GM12892 (cell line): ENCODE data around the gene GBX1.
A peak's percentile ranks its signal among the peaks of the same experiment; 100 is the strongest.

Experiments used
- DNase-seq: peaks from one replicate; pipeline ENCODE4 v3.0.0; 2011; ENCODE audit not compliant: insufficient read length
- FAIRE-seq: peaks from 2 replicates; lab custom pipeline; 2011; peaks lifted over from hg19 to GRCh38; lab: Jason Lieb, UNC
- POLR2A ChIP-seq: IDR thresholded peaks from 2 replicates; pipeline ENCODE4 v1.6.1; 2011; ENCODE audit warnings: low read depth, low read length, control low read depth
- POLR2AphosphoS5 ChIP-seq: IDR thresholded peaks from 2 replicates; pipeline ENCODE4 v1.6.1; 2011; ENCODE audit warnings: low read depth, low read length, control low read depth
- TAF1 ChIP-seq: IDR thresholded peaks from 2 replicates; pipeline ENCODE4 v1.6.1; 2011; ENCODE audit warnings: low read depth, mild to moderate bottlenecking, control low read depth, low read length, borderline replicate concordance

The GBX1 gene

DNA sequence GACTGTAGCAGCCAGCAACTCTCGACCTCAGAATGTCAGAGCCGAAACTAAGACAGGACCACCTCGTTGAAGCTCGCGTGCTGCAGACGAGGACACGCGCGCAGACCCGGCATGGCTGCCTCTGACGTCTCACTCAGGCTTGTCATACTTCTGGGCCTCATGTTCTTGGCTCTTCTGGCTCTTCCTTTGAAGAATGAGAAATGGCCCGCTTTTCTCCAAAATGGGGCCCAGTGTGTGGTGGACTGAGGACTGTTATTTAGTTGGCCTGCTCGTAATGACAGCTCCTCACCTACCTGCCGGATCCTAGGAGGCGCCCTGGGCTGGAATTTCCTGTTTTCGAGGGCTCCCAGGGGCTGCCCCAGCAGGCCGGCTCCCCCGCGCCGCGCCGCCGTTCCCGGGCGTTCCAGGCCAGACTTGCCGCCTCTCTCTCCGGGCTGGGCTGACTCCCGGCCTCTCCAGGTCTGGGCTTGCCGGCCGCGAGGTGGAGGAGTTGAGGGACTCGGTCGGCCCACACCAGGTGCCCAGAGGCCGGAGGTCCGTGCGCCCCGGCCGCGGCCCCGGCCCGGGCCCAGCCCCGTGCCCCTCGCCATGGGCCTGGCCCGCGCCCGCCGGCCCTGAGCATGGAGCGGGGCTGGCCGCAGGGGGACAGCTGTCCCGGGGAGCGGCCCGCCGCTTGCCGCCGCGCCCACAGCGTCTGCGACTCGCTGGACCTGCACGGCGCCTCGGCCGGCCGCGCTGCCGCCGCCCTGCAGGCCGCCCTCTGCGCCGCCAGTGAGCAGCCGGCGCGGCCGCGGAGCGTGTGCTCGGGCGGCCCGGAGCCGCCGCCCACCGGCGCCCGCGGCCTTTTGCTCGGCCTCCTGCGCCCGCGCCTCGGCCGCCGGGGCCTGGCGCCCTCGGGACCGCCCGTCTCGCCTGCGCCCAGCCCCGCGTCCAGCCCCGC lies 53.1 kb downstream of the GBX1 start:
- no peak for DNase-seq
- no peak for FAIRE-seq
- TF ChIP-seq TAF1 = no peak
- no peak for TF ChIP-seq POLR2AphosphoS5
- no peak for TF ChIP-seq POLR2A

DNA sequence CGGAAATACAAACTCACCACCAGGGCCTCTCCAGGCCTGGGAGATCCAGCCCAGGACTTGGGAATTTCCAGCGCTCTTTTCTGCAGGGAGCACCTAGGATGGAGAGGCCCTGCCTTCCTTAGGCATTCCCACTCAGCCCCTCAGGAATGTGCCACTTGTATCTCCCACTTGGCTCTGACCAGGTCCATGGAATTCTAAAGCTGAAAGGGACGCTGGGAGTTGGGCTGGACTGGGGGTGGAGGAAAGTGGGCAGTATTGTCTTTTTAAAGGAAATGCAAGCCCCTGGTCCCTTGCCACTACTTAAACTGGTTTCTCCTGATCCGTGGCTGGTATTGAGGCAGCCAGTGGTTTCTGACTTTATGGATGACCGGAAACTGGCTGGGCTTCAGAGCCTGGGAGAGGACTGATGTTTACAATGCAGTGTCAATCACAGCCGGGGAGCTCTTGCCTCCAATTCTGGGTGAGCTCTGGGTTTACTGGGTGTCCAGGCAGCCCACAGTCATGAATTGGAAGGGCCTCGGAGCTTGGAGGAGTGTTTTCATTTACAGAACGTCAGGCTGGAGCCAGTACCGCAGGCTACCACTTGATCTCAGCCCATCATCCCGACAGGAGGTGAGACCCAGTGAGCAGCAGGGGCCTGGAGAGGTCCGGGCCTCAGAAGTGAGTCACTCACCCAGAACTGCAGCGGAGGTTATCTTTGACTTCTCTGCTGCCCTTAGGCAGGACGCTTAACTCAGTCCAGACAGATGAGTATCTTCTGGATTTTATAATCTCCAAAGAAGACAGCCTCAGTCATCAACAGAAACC lies 53.9 kb downstream of the GBX1 start:
- TF ChIP-seq TAF1 = no peak
- no peak for TF ChIP-seq POLR2AphosphoS5
- DNase-seq (no peak), FAIRE-seq (no peak)

DNA sequence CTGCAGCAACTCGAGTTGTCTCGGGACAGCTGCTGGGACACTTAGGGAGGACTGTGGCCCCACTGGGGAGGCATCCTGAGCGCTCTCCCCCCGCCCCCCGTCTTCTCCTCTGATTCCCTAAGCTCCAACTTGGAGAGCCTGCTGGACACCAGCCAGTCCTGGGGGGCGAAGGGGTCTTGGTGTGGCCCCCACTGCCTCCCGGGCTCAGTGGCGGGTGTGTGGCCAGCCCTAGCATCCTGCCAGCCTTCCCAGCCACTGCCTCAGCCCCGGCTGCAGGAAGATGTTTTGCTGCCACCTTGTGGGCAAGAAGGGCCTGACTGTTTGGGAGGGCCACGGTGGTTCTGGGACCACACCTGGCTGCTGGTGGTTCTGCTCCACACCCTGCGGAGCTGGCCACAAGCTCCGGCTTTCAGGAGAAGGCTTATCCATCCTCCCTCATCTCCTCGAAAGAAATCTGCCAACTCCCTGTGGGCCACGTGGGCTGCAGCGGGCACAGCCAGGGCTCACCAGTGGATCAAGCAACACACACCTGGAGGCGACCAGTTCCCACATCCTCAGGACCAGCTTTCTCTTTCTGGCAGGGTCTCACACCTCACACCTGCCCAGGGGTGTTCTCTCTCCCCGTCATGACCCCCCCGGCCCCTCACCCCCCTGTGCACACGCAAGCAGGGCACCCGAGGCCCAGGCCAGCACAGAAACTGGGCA lies 56.4 kb downstream of the GBX1 start:
- DNase-seq (peak; percentile 94), FAIRE-seq (peak; percentile 53)
- no peak for TF ChIP-seq POLR2A

GRCh38 chr7:151110236-151110940 lies 57.1 kb downstream of the GBX1 start:
- FAIRE-seq (no peak), DNase-seq (no peak)
- TF ChIP-seq POLR2AphosphoS5 (no peak), POLR2A (no peak), TAF1 (no peak)

GRCh38 chr7:151109094-151110048 lies 58.1 kb downstream of the GBX1 start:
- FAIRE-seq (no peak), DNase-seq (no peak)
- TF ChIP-seq POLR2AphosphoS5 = no peak
- no peak for TF ChIP-seq TAF1
- TF ChIP-seq POLR2A = no peak

- TF ChIP-seq POLR2A = no peak
- TF ChIP-seq TAF1 = no peak
- TF ChIP-seq POLR2AphosphoS5 = no peak
- FAIRE-seq = no peak
- DNase-seq = no peak
These were observed 59.6 kb downstream of the GBX1 start for GRCh38 chr7:151107882-151108281.

- FAIRE-seq (no peak), DNase-seq (no peak)
- TF ChIP-seq POLR2A = no peak
- no peak for TF ChIP-seq POLR2AphosphoS5
- no peak for TF ChIP-seq TAF1
These were observed 62.9 kb downstream of the GBX1 start for GRCh38 chr7:151104411-151105235.

- FAIRE-seq = no peak
- TF ChIP-seq TAF1 = no peak
- no peak for TF ChIP-seq POLR2AphosphoS5
- TF ChIP-seq POLR2A = no peak
These were observed 63.5 kb downstream of the GBX1 start for GRCh38 chr7:151103973-151104372.

DNA sequence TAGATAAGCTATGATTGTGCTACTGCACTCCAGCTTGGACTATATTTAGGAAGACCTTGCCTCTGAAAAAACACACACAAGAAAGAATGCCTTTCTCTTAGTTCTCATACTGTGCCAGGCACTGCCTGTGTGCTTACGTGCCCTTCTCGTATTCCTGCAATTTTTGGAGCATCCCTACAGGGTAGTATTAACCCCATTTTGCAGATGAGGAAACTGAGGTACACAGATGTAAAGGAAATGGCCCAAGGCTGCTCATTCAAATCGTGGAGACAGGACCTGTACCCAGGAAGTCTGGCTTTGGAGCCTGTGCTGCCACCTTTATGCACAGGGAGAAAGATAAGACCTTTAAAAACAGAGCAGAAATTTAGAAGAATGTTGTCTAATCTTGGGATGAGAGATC lies 64.5 kb downstream of the GBX1 start:
- TF ChIP-seq POLR2A (no peak), POLR2AphosphoS5 (no peak), TAF1 (no peak)
- no peak for FAIRE-seq
- DNase-seq = no peak

More at GRCh38 chr7:151103973-151104372, 63.5 kb downstream of the GBX1 start:
- DNase-seq = no peak

DNA sequence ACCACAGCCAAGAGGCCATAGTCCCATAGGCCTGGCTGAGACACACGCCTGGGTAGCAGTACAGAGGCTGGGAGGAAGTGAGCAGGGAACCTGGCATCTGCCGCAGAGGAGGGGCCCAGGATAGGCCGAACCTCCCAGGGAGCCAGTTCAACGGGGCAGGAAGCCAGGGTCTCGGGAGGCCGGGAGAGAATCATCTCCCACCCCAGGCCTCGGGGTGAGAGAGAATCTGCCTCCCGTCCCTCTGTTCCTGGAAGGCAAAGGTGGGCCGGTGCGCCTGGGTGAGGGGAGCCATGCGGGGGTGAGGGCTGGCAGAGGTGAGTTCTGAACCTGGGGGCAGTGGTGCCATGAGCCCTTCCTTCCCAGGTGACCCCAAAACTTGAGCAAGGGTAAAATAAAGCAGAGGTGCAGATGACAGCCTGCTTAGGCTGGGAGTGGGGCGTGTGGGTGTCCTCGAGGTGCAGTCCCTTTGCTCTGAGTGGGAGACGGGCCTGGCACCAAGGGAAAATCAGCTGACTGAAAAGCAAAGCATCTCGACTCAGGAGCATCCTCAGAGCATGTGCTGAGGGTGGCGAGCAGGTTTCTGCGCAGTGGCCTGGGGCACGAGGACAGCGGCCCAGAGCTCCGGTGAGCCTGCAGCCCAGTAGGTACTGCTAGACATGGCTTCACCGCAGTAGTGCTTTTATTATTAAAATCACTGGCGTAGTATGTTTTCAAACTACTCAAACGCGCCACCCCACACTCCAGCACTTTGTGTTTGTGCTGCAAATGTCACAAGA lies 65.7 kb downstream of the GBX1 start:
- TF ChIP-seq TAF1 (no peak), POLR2A (no peak), POLR2AphosphoS5 (no peak)
- no peak for FAIRE-seq
- DNase-seq = no peak
